ENCODE measurements around the gene RASGRF1. TPM values are rescaled to one million over a fixed set of nuclear protein-coding genes. Genes with fewer than 3 reads are reported as not detected.

The RASGRF1 gene
- total and polyA plus RNA-seq, 9 of the 15 experiments (the other 6 are each of a cell fraction or from before 2014, with no cell fraction given): 0.03 to 0.58 (median 0.06) TPM; not detected in 1

DNA sequence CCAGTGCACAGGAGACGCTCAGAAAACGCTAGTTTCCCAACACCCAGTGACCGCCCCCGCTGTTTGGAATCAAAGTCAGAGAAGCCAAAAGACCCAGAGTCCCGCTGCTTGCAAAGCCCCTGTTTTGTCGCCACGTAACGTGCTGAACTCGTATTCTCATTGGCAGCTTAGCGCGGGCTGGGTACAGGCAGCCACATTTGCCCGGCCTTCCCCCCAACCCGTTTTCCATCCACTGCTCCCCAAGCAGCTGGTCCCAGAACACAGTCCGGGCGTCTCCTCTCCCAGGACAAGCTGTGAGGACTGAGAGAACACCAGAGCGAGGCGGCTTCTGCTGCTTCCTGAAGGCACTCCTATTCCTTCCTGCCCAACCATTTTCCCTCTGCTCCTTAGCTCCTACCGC is 54.8 kb downstream of the RASGRF1 start (continued):
- TF ChIP-seq, protein P1, sequence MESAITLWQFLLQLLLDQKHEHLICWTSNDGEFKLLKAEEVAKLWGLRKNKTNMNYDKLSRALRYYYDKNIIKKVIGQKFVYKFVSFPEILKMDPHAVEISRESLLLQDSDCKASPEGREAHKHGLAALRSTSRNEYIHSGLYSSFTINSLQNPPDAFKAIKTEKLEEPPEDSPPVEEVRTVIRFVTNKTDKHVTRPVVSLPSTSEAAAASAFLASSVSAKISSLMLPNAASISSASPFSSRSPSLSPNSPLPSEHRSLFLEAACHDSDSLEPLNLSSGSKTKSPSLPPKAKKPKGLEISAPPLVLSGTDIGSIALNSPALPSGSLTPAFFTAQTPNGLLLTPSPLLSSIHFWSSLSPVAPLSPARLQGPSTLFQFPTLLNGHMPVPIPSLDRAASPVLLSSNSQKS (CRISPR knock-in tag; IDR thresholded peaks at IDR 0.05): no peak
- no peak for TF ChIP-seq SPI1 (IDR thresholded peaks at IDR 0.05; ENCODE audit: borderline replicate concordance, low read depth, low read length)

DNA sequence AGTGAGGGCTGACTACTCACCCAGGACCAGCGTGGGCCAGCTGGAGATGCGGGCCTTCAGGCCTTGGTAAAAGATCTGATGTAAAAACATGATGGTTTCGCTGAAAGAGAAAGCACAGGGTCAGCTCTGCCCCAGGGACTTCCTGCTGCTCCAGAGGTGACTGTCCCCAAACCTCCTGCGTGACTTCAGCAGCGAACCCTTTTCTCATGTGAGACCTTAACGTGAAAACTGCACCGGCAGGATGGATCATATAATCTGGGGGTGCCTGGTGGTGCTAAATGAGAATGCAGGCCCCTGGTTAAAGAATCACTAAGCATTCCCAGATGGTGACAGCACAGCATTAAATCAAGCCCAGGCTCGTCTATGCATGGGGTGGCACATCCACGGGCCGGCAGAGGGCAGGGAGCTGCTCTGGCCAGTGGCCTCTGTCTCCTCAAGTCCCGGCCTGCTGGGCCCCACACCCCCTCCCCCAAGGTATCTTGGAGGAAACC is 55.4 kb downstream of the RASGRF1 start:
- Histone ChIP-seq H3K9me1 (ENCODE audit: control insufficient read depth, insufficient read depth, low read length) (no peaks in the 10 kb centered on the region), H3K4me1 (replicated peaks in 1 of 2; ENCODE audit: control insufficient read depth in 2 of 2, insufficient read depth in 2 of 2, low read length in 2 of 2) (peaks cover 0 to 4% of the 10 kb centered on the region in 2 experiments; a peak in 2 of 5 replicates), H3K9ac (ENCODE audit: insufficient read depth in 1 of 2, low read depth in 2 of 2, low read length in 2 of 2) (no peak overlapping the region), H3K36me3 (ENCODE audit: control insufficient read depth, insufficient read depth, low read length) (no peaks in the 10 kb centered on the region), H3K27ac (ENCODE audit: extremely low read depth, low read depth, low read length) (no peak overlapping the region), H3K4me2 (ENCODE audit: insufficient read depth, low read length) (no peak overlapping the region), H3K4me3 (no peak overlapping the region), H3K79me2 (ENCODE audit: control insufficient read depth, insufficient read depth, low read length) (no peaks in the 10 kb centered on the region), H2AFZ (ENCODE audit: low read depth, low read length) (no peak overlapping the region), H3K27me3 (ENCODE audit: control insufficient read depth in 2 of 2, insufficient read depth in 2 of 2, low read length in 2 of 2) (peaks cover 13 to 46% of the 10 kb centered on the region in 2 experiments; a peak in 3 of 5 replicates), H4K20me1 (replicated peaks; ENCODE audit: control insufficient read depth, insufficient read depth, low read length) (no peaks in the 10 kb centered on the region), H3K9me3 (replicated peaks; ENCODE audit: control insufficient read depth, insufficient read depth, low read depth, low read length) (no peaks in the 10 kb centered on the region)
- peak; percentile 64; the same call in 2 of the 3 replicates for ATAC-seq
- ChIA-PET CTCF (ENCODE audit: low intra/inter-chr PET ratio) (no interaction called here), POLR2A (interaction anchor here (0.8 to 1.1 kb wide), 3 partner anchors 13 to 364 kb away, joined by 3 to 4 read pairs (median 3); no protein-coding TSS in a partner anchor)
- DNase-seq (ENCODE audit: extremely low read depth in 1 of 4, low spot score in 3 of 4): no peak
- no TSS peak for BruUV-seq (replicated peaks)
- in situ Hi-C loops (cut with MboI) (no loop called here), intact Hi-C loops (cut with micrococcal nuclease) (loop anchor here (10.0 kb wide), 1 partner anchor 70 kb away; no protein-coding TSS in a partner anchor)
- no peak for FAIRE-seq
- TF ChIP-seq, protein P2, sequence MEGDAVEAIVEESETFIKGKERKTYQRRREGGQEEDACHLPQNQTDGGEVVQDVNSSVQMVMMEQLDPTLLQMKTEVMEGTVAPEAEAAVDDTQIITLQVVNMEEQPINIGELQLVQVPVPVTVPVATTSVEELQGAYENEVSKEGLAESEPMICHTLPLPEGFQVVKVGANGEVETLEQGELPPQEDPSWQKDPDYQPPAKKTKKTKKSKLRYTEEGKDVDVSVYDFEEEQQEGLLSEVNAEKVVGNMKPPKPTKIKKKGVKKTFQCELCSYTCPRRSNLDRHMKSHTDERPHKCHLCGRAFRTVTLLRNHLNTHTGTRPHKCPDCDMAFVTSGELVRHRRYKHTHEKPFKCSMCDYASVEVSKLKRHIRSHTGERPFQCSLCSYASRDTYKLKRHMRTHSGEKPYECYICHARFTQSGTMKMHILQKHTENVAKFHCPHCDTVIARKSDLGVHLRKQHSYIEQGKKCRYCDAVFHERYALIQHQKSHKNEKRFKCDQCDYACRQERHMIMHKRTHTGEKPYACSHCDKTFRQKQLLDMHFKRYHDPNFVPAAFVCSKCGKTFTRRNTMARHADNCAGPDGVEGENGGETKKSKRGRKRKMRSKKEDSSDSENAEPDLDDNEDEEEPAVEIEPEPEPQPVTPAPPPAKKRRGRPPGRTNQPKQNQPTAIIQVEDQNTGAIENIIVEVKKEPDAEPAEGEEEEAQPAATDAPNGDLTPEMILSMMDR (IDR thresholded peaks at IDR 0.05 in 2 of 3, conservative IDR thresholded peaks at IDR 0.05 in 1 of 3; ENCODE audit: insufficient read depth in 2 of 3, low read depth in 1 of 3, low read length in 3 of 3): 0 out of 6 replicates have a peak, but pooled peaks of 1 of the 3 experiments have one; percentile 20
- TF ChIP-seq DDX20 (tag; IDR thresholded peaks at IDR 0.05; ENCODE audit: low read depth): no peak
- WGBS (ENCODE audit: insufficient coverage, low coverage, missing lambda C conversion rate): 0% methylated on average over 11 of the region's 11 CpGs
